PC-9 (cell line): Measurements from ENCODE around the gene ARRB1. TPM values are rescaled to one million over a fixed set of nuclear protein-coding genes. Genes with fewer than 3 reads are reported as not detected.
"Not testable (repeated sequence)": the region's sequence is repeated elsewhere in the genome, so short reads cannot be mapped to it uniquely, and the experiment has no call there.

Source experiments
- BruUV-seq: library from RNA; stranded (reverse); fragments of 400-500 nt; replicated peaks from 2 replicates; lab custom pipeline; 2021; lab: Mats Ljungman, UMichigan
- CTCF ChIA-PET: fragments of 300-600 bp; sonication (Branson Sonifier 250); formaldehyde crosslinking; loops from one replicate; lab custom pipeline; 2022; ENCODE audit warnings: antibody characterized with exemption; lab: Charles Lee
- POLR2A ChIA-PET: fragments of 300-600 bp; sonication (Branson Sonifier 250); formaldehyde crosslinking; loops from one replicate; lab custom pipeline; 2022; ENCODE audit warnings: antibody characterized with exemption; ENCODE audit not compliant: unreplicated experiment; lab: Charles Lee
- DNase-seq, 2 experiments: peaks; one replicate each; pipeline versions ENCODE4 v3.0.0 to v3.0.0-alpha.2; 2015 to 2022; ENCODE audit warnings: mixed read lengths in 1 of 2
- H2AFZ ChIP-seq: fragments of 200-600 bp; sonication (generic); 2 replicates; pipeline ENCODE4 v1.8.1; 2017; ENCODE audit warnings: antibody characterized with exemption
- H3F3A ChIP-seq: fragments of 200-600 bp; sonication (generic); 2 replicates; pipeline ENCODE4 v1.8.1; 2017; ENCODE audit warnings: antibody characterized with exemption, mild to moderate bottlenecking, low read depth; ENCODE audit not compliant: insufficient read depth
- H3K27ac ChIP-seq: fragments of 200-600 bp; sonication (generic); 2 replicates; pipeline ENCODE4 v1.6.1; 2016; ENCODE audit warnings: mixed run types
- H3K27me3 ChIP-seq: fragments of 200-600 bp; sonication (generic); 2 replicates; pipeline ENCODE4 v1.6.1; 2016; ENCODE audit warnings: low read depth, mixed run types; ENCODE audit not compliant: insufficient read depth
- H3K36me3 ChIP-seq: fragments of 200-600 bp; sonication (generic); 2 replicates; pipeline ENCODE4 v1.6.1; 2016; ENCODE audit warnings: low read depth, mixed run types
- H3K4me1 ChIP-seq: fragments of 200-600 bp; sonication (generic); replicated peaks from 2 replicates; pipeline ENCODE4 v1.6.1; 2016; ENCODE audit warnings: mixed run types; ENCODE audit not compliant: insufficient read depth
- H3K4me2 ChIP-seq: fragments of 200-600 bp; sonication (generic); 2 replicates; pipeline ENCODE4 v1.6.1; 2017; ENCODE audit warnings: mixed run types
- H3K4me3 ChIP-seq: fragments of 200-600 bp; sonication (generic); 2 replicates; pipeline ENCODE4 v1.6.1; 2016; ENCODE audit warnings: mixed run types
- H3K79me2 ChIP-seq: fragments of 200-600 bp; sonication (generic); 2 replicates; pipeline ENCODE4 v1.6.1; 2017; ENCODE audit warnings: low read depth, mixed run types
- H3K9me2 ChIP-seq: fragments of 200-600 bp; sonication (generic); 2 replicates; pipeline ENCODE4 v1.8.1; 2017; ENCODE audit warnings: mild to moderate bottlenecking; ENCODE audit not compliant: insufficient read depth
- H3K9me3 ChIP-seq: fragments of 200-600 bp; sonication (generic); 2 replicates; pipeline ENCODE4 v1.8.1; 2016; ENCODE audit warnings: low read depth; ENCODE audit not compliant: insufficient read depth
- H4K20me1 ChIP-seq: fragments of 200-600 bp; sonication (generic); 2 replicates; pipeline ENCODE4 v1.8.1; 2017; ENCODE audit not compliant: insufficient read depth
- CTCF ChIP-seq: fragments of 200-600 bp; sonication (generic); conservative IDR thresholded peaks from 2 replicates; pipeline ENCODE4 v1.6.1; 2017; ENCODE audit warnings: mixed run types, antibody characterized with exemption, mild to moderate bottlenecking, moderate library complexity
- EZH2 ChIP-seq: fragments of 200-600 bp; sonication (generic); IDR thresholded peaks from 2 replicates; pipeline ENCODE4 v1.8.0; 2017; ENCODE audit warnings: antibody characterized with exemption, low read depth
- intact Hi-C: fragments of 100-400 bp; cut with micrococcal nuclease; formaldehyde crosslinking; loops from one replicate; pipeline ENCODE4 v1.10.0; 2022; ENCODE audit not compliant: unreplicated experiment
- total RNA-seq: library from RNA; stranded (reverse); gene quantifications from 2 replicates; pipeline ENCODE4 v1.2.3, GENCODE V29; 2021

Gene ARRB1
- total RNA-seq, 1 experiment from 2014 or later = 31.8 TPM

- Histone ChIP-seq H3K79me2 (peaks cover 16% of the 10 kb centered on the region; the same call in 1 of the 2 replicates), H3F3A (peaks cover 39% of the 10 kb centered on the region), H3K4me1 (peaks cover 54% of the 10 kb centered on the region)
- H3K27me3 ChIP-seq, H4K20me1 ChIP-seq, CTCF ChIA-PET, intact Hi-C loops, H3K9me3 ChIP-seq, BruUV-seq, H3K4me2 ChIP-seq, H3K4me3 ChIP-seq, DNase-seq, H2AFZ ChIP-seq, H3K27ac ChIP-seq, H3K36me3 ChIP-seq, H3K9me2 ChIP-seq: not testable (repeated sequence)
- POLR2A ChIA-PET = interaction anchor here (0.7 kb wide), 1 partner anchor 34 kb away, joined by 7 read pairs; no protein-coding TSS in a partner anchor
These were observed 20.6 kb downstream of the ARRB1 start for GRCh38 chr11:75330886-75331285.

GRCh38 chr11:75330291-75330690, 21.2 kb downstream of the ARRB1 start:
- Histone ChIP-seq H3K4me1 (peaks cover 48% of the 10 kb centered on the region), H3K9me2 (no peaks in the 10 kb centered on the region), H3K4me3 (no peak overlapping the region), H3K4me2 (no peak overlapping the region), H3K27ac (no peak overlapping the region), H2AFZ (no peak overlapping the region), H3F3A (peaks cover 39% of the 10 kb centered on the region), H3K79me2 (peaks cover 12% of the 10 kb centered on the region; the same call in 1 of the 2 replicates), H3K36me3 (no peaks in the 10 kb centered on the region), H3K27me3 (no peaks in the 10 kb centered on the region), H4K20me1 (no peaks in the 10 kb centered on the region), H3K9me3 (no peaks in the 10 kb centered on the region)
- ChIA-PET CTCF (interaction anchor here (0.5 to 0.6 kb wide), 2 partner anchors 55 to 63 kb away, joined by 6 to 8 read pairs; no protein-coding TSS in a partner anchor), POLR2A (interaction anchor here (0.5 kb wide), 1 partner anchor 30 kb away, joined by 4 read pairs; no protein-coding TSS in a partner anchor)
- no TSS peak for BruUV-seq
- intact Hi-C loops = no loop called here
- no peak for DNase-seq
- TF ChIP-seq EZH2 = no peak
- TF ChIP-seq CTCF = no peak

- Histone ChIP-seq H3K9me3 (no peaks in the 10 kb centered on the region), H3K36me3 (no peaks in the 10 kb centered on the region), H3K27ac (0 out of 2 replicates have a peak overlapping the region, but pooled peaks have one; percentile 20), H3K4me2 (peak overlapping the region; percentile 27; the same call in 1 of the 2 replicates), H3F3A (peaks cover 23% of the 10 kb centered on the region), H3K79me2 (peaks cover 9% of the 10 kb centered on the region; the same call in 1 of the 2 replicates), H3K9me2 (no peaks in the 10 kb centered on the region), H4K20me1 (no peaks in the 10 kb centered on the region), H3K4me1 (peaks cover 31% of the 10 kb centered on the region), H3K27me3 (no peaks in the 10 kb centered on the region), H2AFZ (no peak overlapping the region), H3K4me3 (no peak overlapping the region)
- peak; percentile 83 to 92 for DNase-seq
- TF ChIP-seq EZH2 (no peak), CTCF (peak; percentile 85)
- BruUV-seq = no TSS peak
- intact Hi-C loops = loop anchor here (1.0 to 5.0 kb wide), 4 partner anchors 48 to 206 kb away; no protein-coding TSS in a partner anchor
- CTCF ChIA-PET = interaction anchor here (0.6 to 1.0 kb wide), 5 partner anchors 16 to 540 kb away, joined by 3 to 15 read pairs (median 5); no protein-coding TSS in a partner anchor
- POLR2A ChIA-PET = interaction anchor here (0.9 kb wide), 1 partner anchor 44 kb away, joined by 3 read pairs; no protein-coding TSS in a partner anchor
These were observed 22.8 kb downstream of the ARRB1 start for GRCh38 chr11:75328426-75329277.
